HCT116 (cell line): ENCODE measurements around the gene ATG4A. TPM values are rescaled to one million over a fixed set of nuclear protein-coding genes. Genes with fewer than 3 reads are reported as not detected.

Experiments
- ATAC-seq: fragments of 200-7000 bp; cut with Tn5 transposase; 2 replicates; pipeline ENCODE4 v1.9.1; 2020; ENCODE audit warnings: mild to moderate bottlenecking, moderate library complexity
- BruUV-seq: library from RNA; stranded (reverse); fragments of 400-500 nt; replicated peaks from 2 replicates; lab custom pipeline; 2021; lab: Mats Ljungman, UMichigan
- CTCF ChIA-PET: fragments of 300-600 bp; sonication (Branson Sonifier 250); formaldehyde crosslinking; loops from one replicate; lab custom pipeline; 2021; ENCODE audit warnings: antibody characterized with exemption; lab: Charles Lee
- POLR2A ChIA-PET: fragments of 300-600, 350-600 bp; sonication (Branson Sonifier 250); formaldehyde crosslinking; loops from one replicate; lab custom pipeline; 2021; ENCODE audit warnings: antibody characterized with exemption; lab: Charles Lee
- RAD21 ChIA-PET, 2 experiments: fragments of 300-600 bp; sonication (Branson Sonifier 250); formaldehyde crosslinking; loops; one replicate each; lab custom pipeline; 2023; ENCODE audit warnings: low total read pairs in 2 of 2; ENCODE audit not compliant: uncharacterized antibody in 2 of 2, unreplicated experiment in 2 of 2, low non-redundant PET in 1 of 2; lab: Charles Lee
- DNase-seq: peaks from one replicate; pipeline ENCODE4 v3.0.0-alpha.2; 2010; ENCODE audit warnings: low read depth, low spot score
- H2AFZ ChIP-seq: fragments of 200-600 bp; shearing (Covaris generic), sonication (generic); 2 replicates; pipeline ENCODE4 v1.6.1; 2017; ENCODE audit warnings: low read depth, mixed run types, mixed read lengths, antibody characterized with exemption, low read length; ENCODE audit not compliant: poor library complexity, severe bottlenecking
- H3K27ac ChIP-seq: 2 replicates; pipeline ENCODE4 v1.5.1; 2012; ENCODE audit warnings: low read depth, low read length
- H3K27me3 ChIP-seq: fragments of 200-600 bp; sonication (generic); 2 replicates; pipeline ENCODE4 v1.6.1; 2016; ENCODE audit warnings: mixed run types, low read length, mixed read lengths; ENCODE audit not compliant: insufficient read depth
- H3K36me3 ChIP-seq, 2 experiments: fragments of 200-500 bp in 1 of 2; fragments of 200-600 bp in 1 of 2; sonication (Bioruptor generic) in 1 of 2; sonication (generic) in 1 of 2; 2 replicates each; pipeline versions ENCODE4 v1.5.1 to v1.6.1; 2014 to 2016; ENCODE audit warnings: low read length in 2 of 2, inconsistent platforms in 1 of 2, mixed read lengths in 1 of 2, mixed run types in 1 of 2; ENCODE audit not compliant: insufficient read depth in 2 of 2, control insufficient read depth in 1 of 2
- H3K4me1 ChIP-seq, 2 experiments: fragments of 200-600 bp in 1 of 2; sonication (generic) in 1 of 2; 2 replicates each; pipeline versions ENCODE4 v1.5.1 to v1.6.1; 2012 to 2017; ENCODE audit warnings: low read length in 2 of 2, inconsistent platforms in 1 of 2, mild to moderate bottlenecking in 1 of 2, mixed read lengths in 1 of 2, mixed run types in 1 of 2, moderate library complexity in 1 of 2; ENCODE audit not compliant: insufficient read depth in 2 of 2, control insufficient read depth in 1 of 2
- H3K4me2 ChIP-seq: fragments of 200-600 bp; sonication (generic); 2 replicates; pipeline ENCODE4 v1.6.1; 2017; ENCODE audit warnings: mixed run types, low read length, mixed read lengths
- H3K4me3 ChIP-seq, 2 experiments: fragments of 200-600 bp in 1 of 2; sonication (generic) in 1 of 2; replicated peaks in 1 of 2; 2 replicates each; pipeline ENCODE4 v1.5.1; 2011 to 2016; ENCODE audit warnings: low read length in 2 of 2, control low read depth in 1 of 2, low read depth in 1 of 2, mild to moderate bottlenecking in 1 of 2, mixed read lengths in 1 of 2, mixed run types in 1 of 2
- H3K79me2 ChIP-seq: fragments of 200-600 bp; sonication (generic); 2 replicates; pipeline ENCODE4 v1.6.1; 2017; ENCODE audit warnings: mild to moderate bottlenecking, mixed run types, low read length, moderate library complexity, mixed read lengths; ENCODE audit not compliant: insufficient read depth
- H3K9ac ChIP-seq: fragments of 200-600 bp; sonication (generic); 2 replicates; pipeline ENCODE4 v1.6.1; 2016; ENCODE audit warnings: low read length, mixed read lengths
- H3K9me2 ChIP-seq: fragments of 200-600 bp; sonication (generic), shearing (Covaris generic); 2 replicates; pipeline ENCODE4 v1.6.1; 2017; ENCODE audit warnings: mixed run types, mild to moderate bottlenecking, moderate library complexity; ENCODE audit not compliant: insufficient read depth
- H3K9me3 ChIP-seq, 2 experiments: fragments of 200-500 bp in 1 of 2; fragments of 200-600 bp in 1 of 2; sonication (Bioruptor generic) in 1 of 2; sonication (generic) in 1 of 2; 2 replicates each; pipeline ENCODE4 v1.6.1; 2014 to 2017; ENCODE audit warnings: low read length in 2 of 2, mixed read lengths in 2 of 2, inconsistent platforms in 1 of 2, low read depth in 1 of 2, mild to moderate bottlenecking in 1 of 2, mixed run types in 1 of 2, moderate library complexity in 1 of 2; ENCODE audit not compliant: control insufficient read depth in 1 of 2, insufficient read depth in 1 of 2
- H4K20me1 ChIP-seq: fragments of 200-600 bp; sonication (generic), shearing (Covaris generic); 2 replicates; pipeline ENCODE4 v1.6.1; 2017; ENCODE audit warnings: mixed run types, mild to moderate bottlenecking, moderate library complexity; ENCODE audit not compliant: insufficient read depth
- ATF3 ChIP-seq: IDR thresholded peaks from 2 replicates; pipeline ENCODE4 v1.6.1; 2012
- CEBPB ChIP-seq: IDR thresholded peaks from 2 replicates; pipeline ENCODE4 v1.6.1; 2012; ENCODE audit warnings: low read depth
- CTCF ChIP-seq, 3 experiments: fragments of 200-600 bp in 1 of 3; sonication (generic) in 1 of 3; IDR thresholded peaks in 2 of 3; conservative IDR thresholded peaks in 1 of 3; 2 replicates each; pipeline ENCODE4 v1.5.1; 2012 to 2017; ENCODE audit warnings: low read depth in 2 of 3, low read length in 2 of 3, antibody characterized with exemption in 1 of 3, borderline replicate concordance in 1 of 3, control low read depth in 1 of 3, mild to moderate bottlenecking in 1 of 3, mixed read lengths in 1 of 3, mixed run types in 1 of 3, moderate library complexity in 1 of 3; ENCODE audit not compliant: insufficient read depth in 1 of 3
- EGR1 ChIP-seq: IDR thresholded peaks from 2 replicates; pipeline ENCODE4 v1.6.1; 2012; ENCODE audit warnings: low read depth
- EZH2 ChIP-seq: fragments of 200-600 bp; sonication (generic); IDR thresholded peaks from 2 replicates; pipeline ENCODE4 v1.6.1; 2017; ENCODE audit warnings: antibody characterized with exemption, mixed run types
- EZH2phosphoT487 ChIP-seq: fragments of 200-600 bp; IDR thresholded peaks from 2 replicates; pipeline ENCODE4 v1.6.1; 2018; ENCODE audit warnings: antibody characterized with exemption, borderline replicate concordance
- FOSL1 ChIP-seq: IDR thresholded peaks from 2 replicates; pipeline ENCODE4 v1.6.1; 2012; ENCODE audit warnings: low read depth
- JUND ChIP-seq: IDR thresholded peaks from 2 replicates; pipeline ENCODE4 v1.6.1; 2012
- POLR2A ChIP-seq: IDR thresholded peaks from 2 replicates; pipeline ENCODE4 v1.7.0; 2011; ENCODE audit warnings: borderline replicate concordance; ENCODE audit not compliant: insufficient read depth, insufficient read length; ENCODE audit errors: extremely low read depth
- RAD21 ChIP-seq: IDR thresholded peaks from 2 replicates; pipeline ENCODE4 v1.6.1; 2012; ENCODE audit warnings: low read depth, mild to moderate bottlenecking
- REST ChIP-seq: IDR thresholded peaks from 2 replicates; pipeline ENCODE4 v1.6.1; 2012; ENCODE audit warnings: low read depth
- ZBTB33 ChIP-seq: IDR thresholded peaks from 2 replicates; pipeline ENCODE4 v1.6.1; 2011; ENCODE audit warnings: mild to moderate bottlenecking, low read length, moderate library complexity; ENCODE audit not compliant: insufficient replicate concordance; ENCODE audit errors: extremely low read depth
- ZFX ChIP-seq: fragments of 450-650 bp; IDR thresholded peaks from 2 replicates; pipeline ENCODE4 v1.6.1; 2017
- ZNF274 ChIP-seq: fragments of 200-500 bp; sonication (Bioruptor generic); IDR thresholded peaks from 2 replicates; pipeline ENCODE4 v1.6.1; 2014; ENCODE audit warnings: mild to moderate bottlenecking, low read depth, low read length, inconsistent platforms
- intact Hi-C: fragments of 100-400 bp; cut with micrococcal nuclease; formaldehyde crosslinking; loops from 2 replicates; pipeline ENCODE4 v1.10.0; 2022
- total RNA-seq: library from RNA; stranded (reverse); gene quantifications from one replicate; pipeline ENCODE4 v1.2.1, GENCODE V29; 2021; ENCODE audit not compliant: unreplicated experiment

ATG4A gene
- total RNA-seq, 1 experiment from 2014 or later = 4.1 TPM

- TF ChIP-seq ZBTB33 = no peak
- TF ChIP-seq FOSL1 = no peak
- TF ChIP-seq CTCF (IDR thresholded peaks at IDR 0.05 in 2 of 3, conservative IDR thresholded peaks at IDR 0.05 in 1 of 3; ENCODE audit: borderline replicate concordance in 1 of 3, insufficient read depth in 1 of 3, low read depth in 2 of 3, low read length in 2 of 3) = peak in 2 of 3 experiments; percentile 44 to 53; a peak in 3 of 6 replicates
- TF ChIP-seq EZH2 = no peak
- TF ChIP-seq POLR2A = no peak
- no peak for TF ChIP-seq CEBPB
- TF ChIP-seq, all 23 proteins: peak for 2
These were observed 47.5 kb downstream of the ATG4A start (continued) for GRCh38 chrX:108138814-108139702.

- CTCF ChIA-PET = no interaction called here
- Histone ChIP-seq H3K4me3 (no peak overlapping the region), H3K27me3 (no peaks in the 10 kb centered on the region), H3K36me3 (no peaks in the 10 kb centered on the region), H3K9me2 (no peaks in the 10 kb centered on the region), H3K4me2 (no peak overlapping the region), H4K20me1 (no peaks in the 10 kb centered on the region), H3K27ac (no peak overlapping the region), H3K79me2 (no peaks in the 10 kb centered on the region), H3K9ac (no peak overlapping the region), H2AFZ (no peak overlapping the region), H3K4me1 (no peaks in the 10 kb centered on the region), H3K9me3 (no peaks in the 10 kb centered on the region)
- no TSS peak for BruUV-seq
- POLR2A ChIA-PET = no interaction called here
- ATAC-seq = no peak
- no peak for DNase-seq
- RAD21 ChIA-PET = no interaction called here
- intact Hi-C loops = no loop called here
- TF ChIP-seq REST (no peak), CTCF (IDR thresholded peaks at IDR 0.05 in 2 of 3, conservative IDR thresholded peaks at IDR 0.05 in 1 of 3; ENCODE audit: borderline replicate concordance in 1 of 3, insufficient read depth in 1 of 3, low read depth in 2 of 3, low read length in 2 of 3) (no peak), JUND (no peak), EZH2phosphoT487 (no peak), ZNF274 (no peak), EGR1 (no peak), ATF3 (no peak), RAD21 (no peak), ZFX (no peak)
These were observed 56.9 kb downstream of the ATG4A start for GRCh38 chrX:108148524-108148923.
